Neuronal stem cell (in vitro differentiated cells): ENCODE data around the gene ORMDL3.

ENCODE experiments used
- DNase-seq: peaks from one replicate; pipeline ENCODE4 v3.0.0-alpha.2; 2013; ENCODE audit warnings: low spot score
- H2AFZ ChIP-seq: one replicate; pipeline ENCODE4 v1.6.1; 2013; ENCODE audit warnings: mild to moderate bottlenecking, low read length, inconsistent platforms
- H2AK5ac ChIP-seq: 2 replicates; pipeline ENCODE4 v1.6.1; 2013; ENCODE audit warnings: low read depth, mild to moderate bottlenecking, inconsistent platforms, low read length, moderate library complexity, mixed read lengths
- H2BK120ac ChIP-seq: 2 replicates; pipeline ENCODE4 v1.6.1; 2013; ENCODE audit warnings: low read depth, mild to moderate bottlenecking, inconsistent platforms, low read length, moderate library complexity, mixed read lengths
- H2BK12ac ChIP-seq: one replicate; pipeline ENCODE4 v1.6.1; 2013; ENCODE audit warnings: low read length, inconsistent platforms
- H2BK15ac ChIP-seq: 2 replicates; pipeline ENCODE4 v1.6.1; 2013; ENCODE audit warnings: mild to moderate bottlenecking, low read length, inconsistent platforms, mixed read lengths
- H2BK5ac ChIP-seq: one replicate; pipeline ENCODE4 v1.6.1; 2013; ENCODE audit warnings: inconsistent platforms, mild to moderate bottlenecking, low read length, moderate library complexity
- H3K14ac ChIP-seq: one replicate; pipeline ENCODE4 v1.6.1; 2013; ENCODE audit warnings: low read length, inconsistent platforms
- H3K18ac ChIP-seq: 2 replicates; pipeline ENCODE4 v1.6.1; 2013; ENCODE audit warnings: low read length, inconsistent platforms
- H3K23ac ChIP-seq: 2 replicates; pipeline ENCODE4 v1.6.1; 2013; ENCODE audit warnings: low read depth, mild to moderate bottlenecking, mixed read lengths, low read length, inconsistent platforms; ENCODE audit not compliant: poor library complexity
- H3K27ac ChIP-seq: replicated peaks from 3 replicates; pipeline ENCODE4 v1.5.1; 2013; ENCODE audit warnings: low read length, inconsistent platforms
- H3K27me3 ChIP-seq, 3 experiments: 2 replicates each; pipeline ENCODE4 v1.6.1; 2013; ENCODE audit warnings: low read length in 3 of 3, mild to moderate bottlenecking in 2 of 3, inconsistent platforms in 1 of 3, low read depth in 1 of 3, mixed read lengths in 1 of 3, moderate library complexity in 1 of 3; ENCODE audit not compliant: control insufficient read depth in 3 of 3, insufficient read depth in 3 of 3
- H3K36me3 ChIP-seq, 2 donors: replicated peaks in 1 of 2; 2 replicates each; pipeline ENCODE4 v1.6.1; 2013; ENCODE audit warnings: low read length in 2 of 2; ENCODE audit not compliant: control insufficient read depth in 2 of 2, insufficient read depth in 2 of 2
- H3K4ac ChIP-seq: 2 replicates; pipeline ENCODE4 v1.6.1; 2013; ENCODE audit warnings: inconsistent platforms, mild to moderate bottlenecking, low read length, moderate library complexity
- H3K4me1 ChIP-seq, 2 donors: 1 replicate in 1 of 2; 2 replicates in 1 of 2; pipeline ENCODE4 v1.6.1; 2013; ENCODE audit warnings: low read length in 2 of 2, low read depth in 1 of 2; ENCODE audit not compliant: control insufficient read depth in 2 of 2, insufficient read depth in 1 of 2
- H3K4me2 ChIP-seq: one replicate; pipeline ENCODE4 v1.6.1; 2013; ENCODE audit warnings: mild to moderate bottlenecking, low read length, inconsistent platforms; ENCODE audit not compliant: insufficient read depth, poor library complexity, severe bottlenecking
- H3K4me3 ChIP-seq, 2 donors: 2 replicates each; pipeline ENCODE4 v1.5.1; 2013; ENCODE audit warnings: low read length in 2 of 2, mild to moderate bottlenecking in 2 of 2, inconsistent platforms in 1 of 2, moderate library complexity in 1 of 2
- H3K79me1 ChIP-seq: one replicate; pipeline ENCODE4 v1.6.1; 2013; ENCODE audit warnings: low read depth, mild to moderate bottlenecking, inconsistent platforms, low read length, moderate library complexity
- H3K9ac ChIP-seq: one replicate; pipeline ENCODE4 v1.6.1; 2013; ENCODE audit warnings: mild to moderate bottlenecking, low read depth, low read length, inconsistent platforms; ENCODE audit not compliant: poor library complexity
- H3K9me3 ChIP-seq, 2 donors: replicated peaks in 1 of 2; 2 replicates each; pipeline versions ENCODE3 to v1.6.1; 2013; ENCODE audit warnings: low read length in 2 of 2, mild to moderate bottlenecking in 2 of 2, inconsistent platforms in 1 of 2, low read depth in 1 of 2, mixed read lengths in 1 of 2, moderate library complexity in 1 of 2; ENCODE audit not compliant: control insufficient read depth in 2 of 2, insufficient read depth in 1 of 2
- H4K8ac ChIP-seq: one replicate; pipeline ENCODE4 v1.6.1; 2013; ENCODE audit warnings: low read depth, mild to moderate bottlenecking, inconsistent platforms, low read length, moderate library complexity
- H4K91ac ChIP-seq: one replicate; pipeline ENCODE4 v1.6.1; 2013; ENCODE audit warnings: low read length, low read depth, mild to moderate bottlenecking, inconsistent platforms; ENCODE audit not compliant: poor library complexity
- WGBS, 2 donors: extraction: QIAGEN DNeasy Blood & Tissue Kit; methylation state at CpG; one replicate each; pipeline ENCODE4 v1.1.7; 2013; ENCODE audit warnings: missing lambda C conversion rate in 2 of 2, mixed read lengths in 1 of 2; ENCODE audit not compliant: insufficient read length in 2 of 2, insufficient replicate concordance in 1 of 2; ENCODE audit errors: extremely low coverage in 2 of 2; 5-methylcytosine and 5-hydroxymethylcytosine counted together

The ORMDL3 gene

GRCh38 chr17:39916918-39917317 lies 10.5 kb downstream of the ORMDL3 start:
- no peak for DNase-seq
- no peak overlapping the region for H3K4me2 ChIP-seq

GRCh38 chr17:39915559-39915958 lies 11.8 kb downstream of the ORMDL3 start:
- Histone ChIP-seq H3K4me1 (no peaks in the 10 kb centered on the region), H3K9ac (no peak overlapping the region), H3K9me3 (no peaks in the 10 kb centered on the region), H2BK5ac (no peak overlapping the region), H2AFZ (no peak overlapping the region), H3K27ac (no peak overlapping the region), H3K27me3 (no peaks in the 10 kb centered on the region), H3K4me2 (no peak overlapping the region), H2BK12ac (no peak overlapping the region), H2BK120ac (no peak overlapping the region), H3K4ac (no peak overlapping the region), H2BK15ac (no peak overlapping the region), H3K23ac (no peak overlapping the region), H3K79me1 (peaks cover 2% of the 10 kb centered on the region), H3K36me3 (peaks cover 15 to 18% of the 10 kb centered on the region in 2 donors), H4K91ac (no peak overlapping the region), H3K14ac (no peak overlapping the region), H3K18ac (no peak overlapping the region), H4K8ac (no peak overlapping the region), H2AK5ac (no peak overlapping the region), H3K4me3 (no peak overlapping the region)
- DNase-seq = no peak
- no CpG with 5 or more reads among the region's 4 CpGs for WGBS, 2 donors

More at GRCh38 chr17:39916918-39917317, 10.5 kb downstream of the ORMDL3 start:
- H3K4me3 ChIP-seq = no peak overlapping the region
- no peaks in the 10 kb centered on the region for H3K9me3 ChIP-seq
- H3K23ac ChIP-seq = no peak overlapping the region
- H3K14ac ChIP-seq = no peak overlapping the region
- no peak overlapping the region for H2BK5ac ChIP-seq
- H4K91ac ChIP-seq = no peak overlapping the region
- no peak overlapping the region for H2AK5ac ChIP-seq
- H2AFZ ChIP-seq = no peak overlapping the region
- peak overlapping the region; percentile 74 for H4K8ac ChIP-seq
- H3K9ac ChIP-seq = no peak overlapping the region
- H2BK120ac ChIP-seq = no peak overlapping the region
- H3K18ac ChIP-seq = no peak overlapping the region
- no peaks in the 10 kb centered on the region for H3K27me3 ChIP-seq
- peaks cover 18 to 32% of the 10 kb centered on the region in 2 donors for H3K36me3 ChIP-seq
- H3K4ac ChIP-seq = no peak overlapping the region
- H2BK15ac ChIP-seq = no peak overlapping the region
- no peak overlapping the region for H3K27ac ChIP-seq
- H3K79me1 ChIP-seq = peaks cover 2% of the 10 kb centered on the region
- no peak overlapping the region for H2BK12ac ChIP-seq
- WGBS, 2 donors = no CpG with 5 or more reads among the region's 7 CpGs
- H3K4me1 ChIP-seq = no peaks in the 10 kb centered on the region

- H2BK120ac ChIP-seq = no peak overlapping the region
- H4K91ac ChIP-seq = no peak overlapping the region
- no CpG with 5 or more reads among the region's 3 CpGs for WGBS, 2 donors
- H2AFZ ChIP-seq = no peak overlapping the region
- H3K14ac ChIP-seq = no peak overlapping the region
- no peak overlapping the region for H3K27ac ChIP-seq
- H3K4me1 ChIP-seq = no peaks in the 10 kb centered on the region
- H3K4me2 ChIP-seq = no peak overlapping the region
- peaks cover 2% of the 10 kb centered on the region for H3K79me1 ChIP-seq
- no peak overlapping the region for H3K18ac ChIP-seq
- peaks cover 7 to 14% of the 10 kb centered on the region in 2 donors for H3K36me3 ChIP-seq
- no peak overlapping the region for H2AK5ac ChIP-seq
- H3K9ac ChIP-seq = no peak overlapping the region
- H4K8ac ChIP-seq = no peak overlapping the region
- no peak overlapping the region for H2BK5ac ChIP-seq
- H3K27me3 ChIP-seq = no peaks in the 10 kb centered on the region
- H3K4ac ChIP-seq = no peak overlapping the region
- H3K23ac ChIP-seq = no peak overlapping the region
- no peaks in the 10 kb centered on the region for H3K9me3 ChIP-seq
- no peak overlapping the region for H2BK12ac ChIP-seq
- H2BK15ac ChIP-seq = no peak overlapping the region
- no peak overlapping the region for H3K4me3 ChIP-seq
- DNase-seq = no peak
Measured at GRCh38 chr17:39913989-39914388, 13.4 kb downstream of the ORMDL3 start.

GRCh38 chr17:39908789-39909352 lies 18.5 kb downstream of the ORMDL3 start:
- Histone ChIP-seq H2BK120ac (no peak overlapping the region), H3K14ac (no peak overlapping the region), H3K9ac (no peak overlapping the region), H3K4me3 (no peak overlapping the region), H3K18ac (no peak overlapping the region), H2BK15ac (no peak overlapping the region), H3K4me2 (no peak overlapping the region), H2BK12ac (no peak overlapping the region), H3K27ac (no peak overlapping the region), H3K23ac (no peak overlapping the region), H4K8ac (no peak overlapping the region), H2BK5ac (no peak overlapping the region), H2AK5ac (no peak overlapping the region), H3K79me1 (no peaks in the 10 kb centered on the region), H3K9me3 (no peaks in the 10 kb centered on the region), H2AFZ (no peak overlapping the region), H3K4ac (no peak overlapping the region), H4K91ac (no peak overlapping the region), H3K27me3 (no peaks in the 10 kb centered on the region), H3K36me3 (peaks cover 0 to 12% of the 10 kb centered on the region in 2 donors), H3K4me1 (no peaks in the 10 kb centered on the region)
- no peak for DNase-seq
- no CpG with 5 or more reads among the region's 6 CpGs for WGBS, 2 donors
